Endothelial cell of umbilical vein (primary cell): ENCODE results near the gene VSIG10L. TPM values are rescaled to one million over a fixed set of nuclear protein-coding genes. Genes with fewer than 3 reads are reported as not detected.

ENCODE experiments used
- BruUV-seq: library from RNA; stranded (reverse); fragments of 400-500 nt; replicated peaks from 2 replicates; lab custom pipeline; 2021; lab: Mats Ljungman, UMichigan
- CTCF ChIA-PET: fragments of 300-600, 350-600 bp; sonication (Branson Sonifier 250); formaldehyde crosslinking; loops from one replicate; lab custom pipeline; 2021; ENCODE audit warnings: antibody characterized with exemption, inconsistent platforms; lab: Charles Lee
- POLR2A ChIA-PET: fragments of 300-600, 350-600 bp; sonication (Branson Sonifier 250); formaldehyde crosslinking; loops from one replicate; lab custom pipeline; 2021; ENCODE audit warnings: antibody characterized with exemption, inconsistent platforms; lab: Charles Lee
- DNase-seq: peaks from one replicate; pipeline ENCODE4 v3.0.0-alpha.2; 2011; ENCODE audit warnings: low read depth, low spot score
- FAIRE-seq: peaks from 2 replicates; lab custom pipeline; 2011; peaks lifted over from hg19 to GRCh38; lab: Jason Lieb, UNC
- H2AFZ ChIP-seq: 2 replicates; pipeline ENCODE4 v1.6.0; 2012; ENCODE audit warnings: low read depth, low read length, control low read depth, inconsistent platforms
- H3K27ac ChIP-seq: 2 replicates; pipeline ENCODE4 v1.5.1; 2011; ENCODE audit warnings: low read depth, mild to moderate bottlenecking, control low read depth, low read length, moderate library complexity; ENCODE audit not compliant: insufficient read depth
- H3K27me3 ChIP-seq, 2 experiments: 2 replicates each; pipeline versions ENCODE4 v1.6.0 to v1.6.1; 2011; ENCODE audit warnings: low read length in 2 of 2, mixed read lengths in 1 of 2; ENCODE audit not compliant: control insufficient read depth in 2 of 2, insufficient read depth in 2 of 2
- H3K36me3 ChIP-seq, 2 experiments: 2 replicates in 1 of 2; 3 replicates in 1 of 2; pipeline ENCODE4 v1.5.1; 2011; ENCODE audit warnings: low read length in 2 of 2, mild to moderate bottlenecking in 1 of 2, moderate library complexity in 1 of 2; ENCODE audit not compliant: control insufficient read depth in 2 of 2, insufficient read depth in 2 of 2; ENCODE audit errors: extremely low read depth in 1 of 2
- H3K4me1 ChIP-seq: 3 replicates; pipeline ENCODE4 v1.5.1; 2011; ENCODE audit warnings: mild to moderate bottlenecking, low read length; ENCODE audit not compliant: control insufficient read depth, insufficient read depth; ENCODE audit errors: extremely low read depth
- H3K4me2 ChIP-seq: 2 replicates; pipeline ENCODE4 v1.6.1; 2011; ENCODE audit warnings: low read length, control low read depth, mixed read lengths; ENCODE audit not compliant: insufficient read depth
- H3K4me3 ChIP-seq, 3 experiments: fragments of 200-600 bp in 1 of 3; sonication (generic), shearing (Covaris generic) in 1 of 3; replicated peaks in 1 of 3; 2 replicates each; pipeline ENCODE4 v1.5.1; 2011 to 2016; ENCODE audit warnings: control low read depth in 3 of 3, low read length in 3 of 3, mild to moderate bottlenecking in 2 of 3, inconsistent platforms in 1 of 3, low read depth in 1 of 3, moderate library complexity in 1 of 3; ENCODE audit not compliant: insufficient read depth in 1 of 3
- H3K79me2 ChIP-seq: 2 replicates; pipeline ENCODE4 v1.6.0; 2012; ENCODE audit warnings: low read length, inconsistent platforms; ENCODE audit not compliant: control insufficient read depth, insufficient read depth
- H3K9ac ChIP-seq: replicated peaks from 2 replicates; pipeline ENCODE3; 2011; ENCODE audit warnings: low read length, control low read depth; ENCODE audit not compliant: insufficient read depth; ENCODE audit errors: extremely low read depth
- H3K9me1 ChIP-seq: replicated peaks from 3 replicates; pipeline ENCODE4 v1.6.0; 2011; ENCODE audit warnings: mild to moderate bottlenecking, low read length; ENCODE audit not compliant: control insufficient read depth, insufficient read depth; ENCODE audit errors: extremely low read depth
- H3K9me3 ChIP-seq: replicated peaks from 2 replicates; pipeline ENCODE4 v1.5.1; 2012; ENCODE audit warnings: low read length, inconsistent platforms; ENCODE audit not compliant: control insufficient read depth, insufficient read depth
- H4K20me1 ChIP-seq: replicated peaks from 2 replicates; pipeline ENCODE3; 2011; ENCODE audit warnings: mild to moderate bottlenecking, low read length; ENCODE audit not compliant: control insufficient read depth, insufficient read depth; ENCODE audit errors: extremely low read depth
- MYC ChIP-seq: IDR thresholded peaks from one replicate; pipeline ENCODE4 v1.6.1; 2011; ENCODE audit warnings: mild to moderate bottlenecking, low read depth, low read length
- dilution Hi-C: fragments of 300-500 bp; cut with MboI; formaldehyde crosslinking; loops from one replicate; pipeline ENCODE4 v1.15.0; 2019; ENCODE audit warnings: low sequenced_read_pairs; ENCODE audit not compliant: extremely low pct_ligation_motif_present
- intact Hi-C: fragments of 100-400 bp; cut with micrococcal nuclease; formaldehyde crosslinking; loops from one replicate; pipeline ENCODE4 v1.10.0; 2022
- polyA plus RNA-seq, 4 experiments: library from polyadenylated mRNA; depleted of rRNA in 3 of 4; stranded (reverse) in 3 of 4; unstranded in 1 of 4; fragments of >200 nt; gene quantifications; 2 replicates each; pipeline versions ENCODE4 v1.2.1 to v1.2.3, GENCODE V29; 2011 to 2012; ENCODE audit warnings: missing spikeins in 1 of 4
- total RNA-seq: library from RNA; stranded (reverse); gene quantifications from 2 replicates; pipeline ENCODE4 v1.2.3, GENCODE V29; 2021

Gene VSIG10L
- total and polyA plus RNA-seq, 2 donors (not counting 3 experiments of a cell fraction or from before 2014, with no cell fraction given): 0.62 to 0.77 TPM

DNA sequence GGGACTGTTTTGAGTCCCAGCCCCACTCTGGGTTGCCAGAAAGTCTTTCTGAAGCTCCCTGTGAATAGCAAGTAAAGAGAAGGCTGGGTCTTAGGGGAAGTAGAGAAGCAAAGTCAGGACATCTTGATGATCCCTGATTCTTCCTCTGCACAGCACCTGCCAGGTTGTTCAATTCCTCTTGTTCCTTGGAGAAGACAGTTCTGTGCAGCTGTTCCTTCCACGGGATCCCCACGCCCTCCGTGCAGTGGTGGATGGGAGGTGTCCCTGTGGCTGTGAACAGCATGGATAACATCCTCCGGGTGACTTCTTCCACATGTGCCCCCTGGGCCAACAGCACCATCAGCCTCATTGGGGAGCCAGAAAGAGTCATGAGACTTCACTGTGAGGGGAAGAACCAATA, 59.6 kb downstream of the VSIG10L start:
- Histone ChIP-seq H3K27me3 (no peaks in the 10 kb centered on the region), H3K4me2 (no peak overlapping the region), H3K36me3 (no peaks in the 10 kb centered on the region), H3K9me3 (no peaks in the 10 kb centered on the region), H3K4me3 (no peak overlapping the region), H3K9me1 (no peaks in the 10 kb centered on the region), H3K27ac (no peak overlapping the region), H3K79me2 (no peaks in the 10 kb centered on the region), H3K9ac (no peak overlapping the region), H2AFZ (no peak overlapping the region), H3K4me1 (no peaks in the 10 kb centered on the region), H4K20me1 (no peaks in the 10 kb centered on the region)
- BruUV-seq: no TSS peak
- dilution Hi-C loops: no loop called here
- FAIRE-seq (no peak), DNase-seq (no peak)
- CTCF ChIA-PET: interaction anchor here (1.2 kb wide), 1 partner anchor 265 kb away, joined by 3 read pairs; no protein-coding TSS in a partner anchor
- POLR2A ChIA-PET: no interaction called here
- intact Hi-C loops: no loop called here
- no peak for TF ChIP-seq MYC

Other genes starting within 250 kb of the VSIG10L start
- 8.2 and 8.7 TPM in 2 replicates for gene CTU1, start 233.7 kb downstream of the VSIG10L start, total RNA-seq
- gene CTU1, start 233.7 kb downstream of the VSIG10L start, polyA plus RNA-seq: 6.1 and 7.0 TPM in 2 replicates
- not detected in 2 replicates for gene SIGLEC9, start 217.2 kb downstream of the VSIG10L start, total RNA-seq
- gene SIGLEC9, start 217.2 kb downstream of the VSIG10L start, polyA plus RNA-seq: not detected in 2 replicates
- not detected in 2 replicates for gene SIGLEC7, start 199.8 kb downstream of the VSIG10L start, total RNA-seq
- gene SIGLEC7, start 199.8 kb downstream of the VSIG10L start, polyA plus RNA-seq: not detected in 2 replicates
- not detected in 2 replicates for gene CD33, start 117.1 kb downstream of the VSIG10L start, total RNA-seq
- not detected in 2 replicates for gene CD33, start 117.1 kb downstream of the VSIG10L start, polyA plus RNA-seq
- gene SIGLECL1, start 91.1 kb downstream of the VSIG10L start, total RNA-seq: not detected in 2 replicates
- not detected in 2 replicates for gene SIGLECL1, start 91.1 kb downstream of the VSIG10L start, polyA plus RNA-seq
- gene IGLON5, start 30.5 kb downstream of the VSIG10L start, total RNA-seq: not detected in 2 replicates
- not detected in 2 replicates for gene IGLON5, start 30.5 kb downstream of the VSIG10L start, polyA plus RNA-seq
- gene ETFB, start 24.2 kb upstream of the VSIG10L start, total RNA-seq: 48.6 and 54.1 TPM in 2 replicates
- 89.9 and 99.2 TPM in 2 replicates for gene ETFB, start 24.2 kb upstream of the VSIG10L start, polyA plus RNA-seq
- 0.97 TPM in 1 of 2 replicates, not detected in the other for gene CLDND2, start 26.9 kb upstream of the VSIG10L start, total RNA-seq
- not detected in 2 replicates for gene CLDND2, start 26.9 kb upstream of the VSIG10L start, polyA plus RNA-seq
- gene NKG7, start 30.5 kb upstream of the VSIG10L start, total RNA-seq: not detected in 2 replicates
- gene NKG7, start 30.5 kb upstream of the VSIG10L start, polyA plus RNA-seq: not detected in 2 replicates
- gene LIM2, start 45.8 kb upstream of the VSIG10L start, total RNA-seq: not detected in 2 replicates
- not detected in 2 replicates for gene LIM2, start 45.8 kb upstream of the VSIG10L start, polyA plus RNA-seq
- gene C19orf84, start 48.5 kb upstream of the VSIG10L start, total RNA-seq: not detected in 2 replicates
- gene C19orf84, start 48.5 kb upstream of the VSIG10L start, polyA plus RNA-seq: not detected in 2 replicates
- not detected in 2 replicates for gene SIGLEC10, start 75.5 kb upstream of the VSIG10L start, total RNA-seq
- gene SIGLEC10, start 75.5 kb upstream of the VSIG10L start, polyA plus RNA-seq: not detected in 2 replicates
- not detected in 2 replicates for gene SIGLEC8, start 116.3 kb upstream of the VSIG10L start, total RNA-seq
- not detected in 2 replicates for gene SIGLEC8, start 116.3 kb upstream of the VSIG10L start, polyA plus RNA-seq
- not detected in 2 replicates for gene CEACAM18, start 136.4 kb upstream of the VSIG10L start, total RNA-seq
- not detected in 2 replicates for gene CEACAM18, start 136.4 kb upstream of the VSIG10L start, polyA plus RNA-seq
- gene SIGLEC12, start 159.7 kb upstream of the VSIG10L start, total RNA-seq: not detected in 2 replicates
- gene SIGLEC12, start 159.7 kb upstream of the VSIG10L start, polyA plus RNA-seq: not detected in 2 replicates
- gene SIGLEC6, start 189.5 kb upstream of the VSIG10L start, total RNA-seq: not detected in 2 replicates
- not detected in 2 replicates for gene SIGLEC6, start 189.5 kb upstream of the VSIG10L start, polyA plus RNA-seq
- 16.5 and 21.4 TPM in 2 replicates for gene ZNF175, start 229.1 kb upstream of the VSIG10L start, total RNA-seq
- gene ZNF175, start 229.1 kb upstream of the VSIG10L start, polyA plus RNA-seq: 3.8 and 4.9 TPM in 2 replicates